Upper lobe of right lung (tissue), 1 donor: ENCODE data around the gene EIF4EBP2. TPM values are rescaled to one million over a fixed set of nuclear protein-coding genes. Genes with fewer than 3 reads are reported as not detected.

Experiments used
- ATAC-seq: fragments of 200-7000 bp; cut with Tn5 transposase; one replicate; pipeline ENCODE4 v1.9.1; 2020; ENCODE audit warnings: mild to moderate bottlenecking, moderate library complexity
- DNase-seq: peaks from one replicate; pipeline ENCODE4 v3.0.0-alpha.2; 2020
- H3K27ac ChIP-seq: fragments of 200-600 bp; one replicate; pipeline ENCODE4 v1.8.0; 2022
- H3K27me3 ChIP-seq: fragments of 200-600 bp; one replicate; pipeline ENCODE4 v1.8.0; 2022; ENCODE audit warnings: mild to moderate bottlenecking
- H3K36me3 ChIP-seq: fragments of 200-600 bp; one replicate; pipeline ENCODE4 v1.8.0; 2022
- H3K4me1 ChIP-seq: fragments of 200-600 bp; one replicate; pipeline ENCODE4 v1.8.0; 2022
- H3K4me3 ChIP-seq: fragments of 200-600 bp; one replicate; pipeline ENCODE4 v1.8.0; 2022; ENCODE audit warnings: mild to moderate bottlenecking
- H3K9me3 ChIP-seq: fragments of 200-600 bp; one replicate; pipeline ENCODE4 v1.8.0; 2022
- intact Hi-C: fragments of 100-400 bp; cut with DNase I; formaldehyde crosslinking; loops from one replicate; pipeline ENCODE4 v1.11.0; 2022
- long read RNA-seq: library from polyadenylated mRNA; unstranded; transcript quantifications from one replicate; pipeline ENCODE4 v2.0.0, GENCODE V29; 2021
- total RNA-seq: library from RNA; stranded (reverse); fragmentation: NEBNext Ultra II Directional; extraction: Animal tissue kit (Norgen Biotek cat#: 25700); gene quantifications from one replicate; pipeline ENCODE4 v1.2.1, GENCODE V29; 2021
- TF ChIP-seq, protein P1 (sequence below): fragments of 200-600 bp; IDR thresholded peaks from one replicate; pipeline ENCODE4 v1.8.0; 2022; ENCODE audit warnings: antibody characterized with exemption
- donor health status: DM: no; HTN: yes; CAD: no; lungs with severe emphysema.

EIF4EBP2 gene, protein sequence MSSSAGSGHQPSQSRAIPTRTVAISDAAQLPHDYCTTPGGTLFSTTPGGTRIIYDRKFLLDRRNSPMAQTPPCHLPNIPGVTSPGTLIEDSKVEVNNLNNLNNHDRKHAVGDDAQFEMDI
- 79.3 TPM for total RNA-seq
- long read RNA-seq, full-length matches to known transcripts, result 161 of 214 reads
- long read RNA-seq, partial matches to known transcripts, result 34 of 214 reads
- long read RNA-seq, other reads (novel, unspliced or antisense), result 19 of 214 reads

DNA sequence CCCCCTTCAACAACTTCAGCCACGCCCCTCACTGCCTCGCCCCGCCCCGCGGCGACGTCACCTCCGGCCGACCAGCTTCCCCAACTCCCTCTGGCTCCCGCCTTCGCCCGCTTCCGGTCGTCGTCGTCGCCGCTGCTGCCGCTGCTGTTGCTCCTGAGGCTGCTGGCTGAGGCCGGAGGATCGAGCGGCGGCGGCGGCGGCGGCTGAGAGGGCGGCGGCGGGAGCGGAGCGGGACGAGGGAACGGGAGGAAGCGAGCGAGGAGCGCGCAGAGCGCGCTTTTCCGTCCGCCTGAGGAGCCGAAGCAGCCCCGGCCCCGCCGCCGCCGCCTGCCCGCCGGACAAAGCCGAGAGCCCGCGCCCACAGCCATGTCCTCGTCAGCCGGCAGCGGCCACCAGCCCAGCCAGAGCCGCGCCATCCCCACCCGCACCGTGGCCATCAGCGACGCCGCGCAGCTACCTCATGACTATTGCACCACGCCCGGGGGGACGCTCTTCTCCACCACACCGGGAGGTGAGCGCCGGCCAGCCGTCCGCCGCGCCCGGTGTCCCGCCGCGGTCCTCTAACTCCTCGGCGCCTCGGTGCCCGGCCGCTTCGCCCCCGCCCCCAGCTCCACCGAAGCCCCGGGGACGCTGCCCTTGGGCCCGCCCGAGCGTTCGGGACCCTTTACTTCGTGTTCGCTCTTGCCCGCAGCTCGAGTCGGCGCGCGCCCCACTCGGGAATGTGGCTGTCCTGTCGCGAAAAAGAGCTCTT, at the start of gene EIF4EBP2:
EIF4EBP2 (plus strand) TSS at position 110 of the 751 bp plus-strand sequence; CDS start at position 367, 257 bp downstream.
- ATAC-seq, result peak; percentile 97
- H3K4me1 ChIP-seq, result peaks cover 30% of the 10 kb centered on the region
- intact Hi-C loops, result no loop called here

DNA sequence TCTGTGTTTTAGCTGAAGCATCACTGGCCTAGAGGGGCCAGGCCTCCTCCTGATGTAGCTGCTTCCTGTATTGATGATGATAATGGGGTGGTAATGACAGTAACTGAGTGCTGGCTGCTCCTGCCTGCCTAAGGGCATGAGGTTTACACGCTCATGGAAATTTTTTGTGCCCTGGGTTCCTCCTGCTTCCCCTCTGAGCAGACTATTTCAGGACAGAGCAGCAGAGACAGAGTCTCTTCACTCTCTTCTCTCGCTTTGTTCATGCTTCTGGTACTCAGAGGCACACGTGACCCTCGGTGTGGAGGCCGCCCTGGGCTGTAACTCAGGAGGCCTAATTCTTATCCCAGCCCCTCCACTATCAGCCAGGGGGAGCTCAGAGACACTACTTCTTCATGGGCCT, 49.4 kb upstream of the EIF4EBP2 start:
- DNase-seq, result no peak
- ATAC-seq, result no peak

More for the DNA sequence above, at the start of gene EIF4EBP2:
- peak within 1 kb of the TSS; percentile 66 for H3K4me3 ChIP-seq
- no peaks in the 10 kb centered on the region for H3K9me3 ChIP-seq
- H3K27ac ChIP-seq, result peak within 1 kb of the TSS; percentile 93
- peaks cover 7% of the 10 kb centered on the region for H3K36me3 ChIP-seq
- peak; percentile 99 for DNase-seq
- TF ChIP-seq, protein P1, sequence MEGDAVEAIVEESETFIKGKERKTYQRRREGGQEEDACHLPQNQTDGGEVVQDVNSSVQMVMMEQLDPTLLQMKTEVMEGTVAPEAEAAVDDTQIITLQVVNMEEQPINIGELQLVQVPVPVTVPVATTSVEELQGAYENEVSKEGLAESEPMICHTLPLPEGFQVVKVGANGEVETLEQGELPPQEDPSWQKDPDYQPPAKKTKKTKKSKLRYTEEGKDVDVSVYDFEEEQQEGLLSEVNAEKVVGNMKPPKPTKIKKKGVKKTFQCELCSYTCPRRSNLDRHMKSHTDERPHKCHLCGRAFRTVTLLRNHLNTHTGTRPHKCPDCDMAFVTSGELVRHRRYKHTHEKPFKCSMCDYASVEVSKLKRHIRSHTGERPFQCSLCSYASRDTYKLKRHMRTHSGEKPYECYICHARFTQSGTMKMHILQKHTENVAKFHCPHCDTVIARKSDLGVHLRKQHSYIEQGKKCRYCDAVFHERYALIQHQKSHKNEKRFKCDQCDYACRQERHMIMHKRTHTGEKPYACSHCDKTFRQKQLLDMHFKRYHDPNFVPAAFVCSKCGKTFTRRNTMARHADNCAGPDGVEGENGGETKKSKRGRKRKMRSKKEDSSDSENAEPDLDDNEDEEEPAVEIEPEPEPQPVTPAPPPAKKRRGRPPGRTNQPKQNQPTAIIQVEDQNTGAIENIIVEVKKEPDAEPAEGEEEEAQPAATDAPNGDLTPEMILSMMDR, result no peak
- H3K27me3 ChIP-seq, result no peaks in the 10 kb centered on the region

DNA sequence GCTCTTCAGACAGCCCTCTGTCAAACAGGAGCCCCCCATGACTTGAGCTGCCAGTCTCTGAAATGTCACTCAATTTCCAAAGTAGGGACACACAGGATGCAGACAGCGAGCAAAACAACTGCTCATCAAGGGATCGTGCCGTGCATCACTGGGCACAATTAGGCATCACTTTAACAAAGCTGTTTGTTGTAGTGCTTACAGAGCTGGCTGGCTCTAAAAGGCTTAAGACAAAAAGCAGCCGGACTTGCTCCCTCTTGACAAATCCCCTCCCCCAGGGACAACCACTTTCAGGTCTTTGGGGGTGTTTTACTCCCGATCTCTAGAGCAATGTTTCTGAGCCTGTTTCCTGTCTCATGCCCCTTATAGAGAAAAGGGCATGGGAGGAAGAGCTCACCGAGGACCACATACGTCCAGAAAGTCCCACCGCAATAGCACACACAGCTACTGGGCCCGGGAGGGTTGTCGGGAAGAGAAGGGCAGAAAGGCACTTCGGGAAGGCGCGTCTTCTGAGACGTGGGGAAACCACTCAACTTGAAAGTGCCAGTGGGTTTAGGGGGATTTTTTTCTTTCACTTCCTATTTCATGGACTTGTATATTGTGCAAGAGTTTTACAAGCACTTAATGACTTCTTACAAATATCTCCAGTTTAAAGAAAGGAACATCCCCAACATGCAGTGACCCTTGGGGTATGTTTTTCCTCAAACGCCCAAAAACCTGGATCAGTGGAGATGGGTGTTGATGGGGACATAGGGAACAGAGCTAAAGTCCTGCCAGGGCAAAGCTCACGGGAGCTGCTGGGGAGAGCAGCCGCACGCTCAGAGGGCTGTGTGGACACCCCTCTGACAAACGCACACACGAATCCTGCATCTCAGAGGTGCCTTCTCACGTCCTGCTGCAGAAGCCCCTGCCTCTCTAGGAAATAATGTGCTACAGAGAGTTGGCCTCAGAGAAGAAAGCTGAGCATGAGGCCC, 48.6 kb upstream of the EIF4EBP2 start:
- intact Hi-C loops, result no loop called here
- TF ChIP-seq, protein P1, result no peak

More for the DNA sequence above, 49.4 kb upstream of the EIF4EBP2 start:
- Histone ChIP-seq H3K27me3 (no peaks in the 10 kb centered on the region), H3K9me3 (no peaks in the 10 kb centered on the region), H3K36me3 (no peaks in the 10 kb centered on the region), H3K4me3 (no peak overlapping the region), H3K4me1 (peaks cover 25% of the 10 kb centered on the region), H3K27ac (peak overlapping the region; percentile 55)
- TF ChIP-seq, protein P1, result no peak
- intact Hi-C loops, result no loop called here

DNA sequence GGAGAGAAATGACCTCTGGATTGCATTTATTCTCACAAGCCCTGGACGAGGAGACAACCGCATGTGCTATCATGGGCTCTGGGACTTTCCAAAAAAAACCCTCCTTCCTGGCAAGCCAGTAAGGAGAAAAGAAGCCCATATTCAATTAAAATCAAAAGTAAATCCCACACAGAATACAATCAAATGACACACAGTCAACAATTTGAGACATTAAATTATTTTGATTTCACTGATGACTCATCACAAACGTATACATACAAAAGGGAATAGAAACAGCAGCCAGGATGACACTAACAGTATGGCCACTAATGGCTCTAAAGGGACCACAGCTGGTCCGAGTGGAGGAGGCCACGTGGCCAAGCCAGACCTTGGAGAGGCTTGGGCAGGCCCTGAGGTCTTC, 46.4 kb upstream of the EIF4EBP2 start:
- no peak for DNase-seq
- intact Hi-C loops, result no loop called here
- Histone ChIP-seq H3K4me1 (peaks cover 22% of the 10 kb centered on the region), H3K36me3 (no peaks in the 10 kb centered on the region), H3K27ac (no peak overlapping the region), H3K27me3 (no peaks in the 10 kb centered on the region), H3K9me3 (no peaks in the 10 kb centered on the region), H3K4me3 (no peak overlapping the region)
- ATAC-seq, result no peak
- TF ChIP-seq, protein P1, result no peak

More for the DNA sequence above, 48.6 kb upstream of the EIF4EBP2 start:
- H3K9me3 ChIP-seq, result no peaks in the 10 kb centered on the region
- peak overlapping the region; percentile 15 for H3K4me3 ChIP-seq
- no peaks in the 10 kb centered on the region for H3K36me3 ChIP-seq
- H3K4me1 ChIP-seq, result peaks cover 25% of the 10 kb centered on the region
- H3K27me3 ChIP-seq, result no peaks in the 10 kb centered on the region
- peak overlapping the region; percentile 55 for H3K27ac ChIP-seq
- ATAC-seq (peak; percentile 74), DNase-seq (no peak)

DNA sequence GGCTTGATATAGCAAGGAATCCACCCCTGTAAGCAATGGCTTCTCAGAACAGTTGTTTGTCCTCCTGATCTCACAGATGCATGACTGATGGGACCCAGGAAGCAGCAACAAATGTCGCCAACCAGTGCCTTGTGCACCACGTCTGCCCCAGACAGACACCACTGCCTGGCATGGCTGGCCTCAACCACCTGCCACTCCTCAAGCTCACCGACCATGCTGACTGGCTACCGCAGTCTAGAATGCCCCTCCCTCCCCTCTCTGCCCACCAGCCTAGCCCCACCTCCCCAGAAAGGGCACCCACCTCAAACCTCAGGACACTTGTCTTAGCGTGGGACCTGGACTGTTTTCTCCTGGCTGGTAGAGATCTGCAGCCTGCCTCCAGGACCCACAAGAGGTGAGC, 45.5 kb upstream of the EIF4EBP2 start:
- DNase-seq (no peak), ATAC-seq (no peak)
- Histone ChIP-seq H3K9me3 (no peaks in the 10 kb centered on the region), H3K36me3 (no peaks in the 10 kb centered on the region), H3K4me3 (no peak overlapping the region), H3K4me1 (peaks cover 22% of the 10 kb centered on the region), H3K27me3 (no peaks in the 10 kb centered on the region), H3K27ac (no peak overlapping the region)
- TF ChIP-seq, protein P1, result no peak
- intact Hi-C loops, result no loop called here
